HG03571 (cell line): Measurements from ENCODE around the gene NFS1.

ENCODE experiments used
- ATAC-seq: cut with Tn5 transposase; IDR thresholded peaks from one replicate; pipeline ENCODE4 v1.9.1; 2021; ENCODE audit not compliant: unreplicated experiment

NFS1 gene

DNA sequence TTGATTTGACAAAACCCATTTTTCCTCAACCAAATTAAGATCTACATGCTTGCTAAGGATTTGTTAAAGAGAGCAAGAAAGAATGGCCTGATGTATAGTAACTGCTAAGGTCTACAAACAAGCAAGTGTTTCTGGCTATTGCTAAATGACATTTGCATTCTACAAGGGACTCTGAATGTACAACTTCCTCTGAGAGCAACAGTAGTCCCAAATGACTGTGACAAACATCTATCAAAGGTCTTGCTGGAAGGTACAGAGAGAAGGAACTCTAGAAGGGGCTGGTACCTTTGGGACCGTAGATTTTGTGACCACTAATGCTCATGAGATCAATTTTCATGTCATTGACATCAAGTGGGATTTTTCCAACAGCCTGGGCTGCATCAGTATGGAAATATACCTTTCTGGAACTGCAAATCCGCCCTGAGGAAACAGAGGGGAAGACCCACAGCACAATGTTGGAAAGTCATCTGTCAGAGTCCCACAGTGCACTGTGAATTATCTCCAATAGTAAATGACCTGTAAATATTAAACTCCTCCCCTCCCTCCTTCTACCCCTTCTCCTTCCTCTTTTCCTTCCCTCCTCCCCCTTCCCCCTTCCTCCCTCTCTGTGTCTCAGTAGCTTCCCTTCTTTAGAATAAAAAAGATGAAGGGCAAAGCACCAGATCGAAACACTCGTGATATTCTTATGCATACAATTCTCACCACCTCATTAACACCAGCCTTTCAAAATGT is 18.5 kb downstream of the NFS1 start:
- no peak for ATAC-seq

DNA sequence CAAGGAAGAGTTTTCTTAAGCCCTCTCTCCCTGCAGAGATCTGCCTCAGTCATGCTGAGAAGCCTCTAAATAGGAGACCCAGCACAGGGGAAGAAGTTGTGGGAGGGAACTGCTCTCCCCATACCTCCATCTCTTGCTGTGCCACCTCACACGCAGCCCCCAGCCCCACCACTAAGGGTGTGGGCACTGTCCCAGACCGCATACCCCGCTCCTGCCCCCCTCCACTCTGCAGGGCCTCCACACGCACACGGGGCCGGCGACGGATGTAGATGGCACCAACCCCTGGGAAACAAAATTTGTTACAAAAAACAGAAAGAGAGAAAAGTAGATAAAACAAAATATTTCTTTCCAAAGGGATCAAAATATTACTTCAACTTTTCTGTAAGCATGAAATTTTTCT is 24.2 kb downstream of the NFS1 start:
- ATAC-seq = no peak

DNA sequence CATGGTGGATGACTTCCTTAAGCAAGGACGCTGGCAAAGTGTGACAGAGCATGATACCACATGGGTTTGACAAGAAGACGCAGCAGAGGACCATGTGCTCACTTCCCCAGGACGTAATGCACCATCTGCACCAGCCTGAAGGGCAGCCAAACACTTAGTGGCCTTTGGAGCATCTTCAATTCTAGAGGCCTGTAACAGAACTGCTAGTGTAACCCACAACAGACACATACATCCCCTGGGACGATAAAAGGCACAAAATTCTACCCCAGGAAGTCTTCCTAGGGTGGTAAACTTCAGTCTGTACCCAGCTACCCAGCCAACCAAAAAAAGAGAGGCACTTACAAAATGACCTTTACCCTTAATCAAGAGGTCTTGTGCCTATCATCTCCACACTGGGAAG is 25.3 kb downstream of the NFS1 start:
- no peak for ATAC-seq

DNA sequence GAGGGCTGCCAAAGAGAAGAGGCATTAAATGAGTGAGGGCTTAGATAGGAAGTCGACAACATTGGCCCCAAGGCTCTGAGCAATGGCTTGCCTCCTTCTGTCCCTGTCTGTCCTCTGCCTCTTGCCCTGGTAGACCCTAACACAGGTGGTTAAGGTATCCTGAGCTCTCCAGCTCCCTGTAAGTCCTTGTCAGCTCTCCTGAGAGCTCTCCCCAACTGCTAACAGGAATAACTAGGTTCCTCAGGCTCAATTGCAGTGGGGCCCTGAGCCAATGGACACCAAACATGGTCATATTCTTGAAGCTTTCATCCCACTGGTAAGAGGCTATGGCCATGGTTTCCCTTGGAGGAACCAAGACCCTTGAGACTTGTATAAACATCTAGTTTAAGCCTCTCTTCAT is 29.5 kb downstream of the NFS1 start:
- ATAC-seq = no peak

DNA sequence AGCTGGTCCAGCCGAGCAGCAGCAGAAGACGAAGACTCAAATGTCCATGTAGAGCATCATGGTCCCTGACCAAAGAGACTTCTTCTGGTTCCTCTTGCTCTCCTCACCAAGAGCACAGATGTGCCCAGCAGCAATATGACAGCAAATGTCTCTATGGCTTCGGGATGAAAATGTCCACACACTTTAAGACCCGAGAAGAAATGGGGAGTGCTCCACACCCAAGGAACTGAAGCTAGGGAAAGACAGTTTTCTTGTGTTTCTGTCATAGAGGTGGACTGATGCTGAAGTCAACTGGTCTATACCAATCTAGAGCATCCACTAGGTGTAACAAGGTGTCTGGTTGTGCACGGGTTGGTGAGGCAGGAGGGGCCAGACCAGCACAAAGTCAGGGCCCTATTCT is 29.9 kb downstream of the NFS1 start:
- no peak for ATAC-seq

DNA sequence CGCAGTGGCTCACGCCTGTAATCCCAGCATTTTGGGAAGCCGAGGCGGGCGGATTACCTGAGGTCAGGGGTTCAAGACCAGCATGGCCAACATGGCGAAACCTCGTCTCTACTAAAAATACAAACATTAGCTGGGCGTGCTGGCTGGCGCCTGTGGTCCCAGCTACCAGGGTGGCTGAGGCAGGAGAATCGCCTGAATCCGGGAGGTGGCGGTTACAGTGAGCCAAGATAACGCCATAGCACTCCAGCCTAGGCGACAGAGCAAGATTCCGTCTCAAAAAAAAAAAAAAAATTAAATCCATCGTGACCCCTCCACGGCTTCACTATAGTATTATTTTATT is 33.2 kb downstream of the NFS1 start:
- ATAC-seq = no peak

DNA sequence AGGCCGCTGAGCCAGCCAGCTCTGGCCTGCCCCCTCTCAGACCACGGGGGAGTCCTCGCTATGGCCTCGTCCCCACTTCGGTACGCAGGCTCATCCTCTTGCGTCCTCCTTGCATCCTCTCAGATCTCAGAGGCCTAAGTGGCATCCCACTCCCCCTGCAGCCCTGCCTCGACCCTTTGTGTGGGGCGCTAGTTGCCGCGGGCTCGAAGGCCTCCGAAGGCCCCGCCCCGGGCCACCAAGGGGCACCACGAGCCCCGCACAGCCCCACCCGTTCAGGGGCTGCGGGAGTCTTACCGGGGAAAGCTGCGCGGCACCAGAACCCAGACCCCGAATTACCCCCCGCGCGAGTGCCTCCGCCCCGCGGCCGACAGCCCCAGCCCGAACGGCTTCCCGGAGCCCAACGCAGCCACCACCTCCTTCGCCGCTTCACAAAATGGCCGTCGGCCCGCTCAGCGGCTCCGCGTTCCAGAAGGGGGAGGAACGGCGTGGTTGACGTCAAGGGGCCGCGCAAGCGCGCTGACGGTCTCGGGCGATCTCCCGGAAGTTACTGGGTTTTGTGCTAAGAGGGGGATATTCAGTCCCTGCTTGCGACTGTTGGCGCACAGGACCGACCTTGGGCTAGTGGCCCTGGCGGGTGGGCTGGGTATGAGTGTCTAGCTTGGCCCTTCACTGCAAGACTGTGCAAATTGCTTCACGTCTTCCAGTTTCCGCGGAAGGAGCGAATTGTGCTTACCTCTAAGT is 34.5 kb downstream of the NFS1 start, which contains the start of the genes CPNE1 and RBM12:
CPNE1 (minus strand) TSS at position 435 of the 741 bp plus-strand sequence. CDS start 31,977 bp downstream, outside the sequence.
RBM12 (minus strand) TSS at position 435 of the 741 bp plus-strand sequence. CDS start 9,578 bp downstream, outside the sequence.
- peak; percentile 76 for ATAC-seq

DNA sequence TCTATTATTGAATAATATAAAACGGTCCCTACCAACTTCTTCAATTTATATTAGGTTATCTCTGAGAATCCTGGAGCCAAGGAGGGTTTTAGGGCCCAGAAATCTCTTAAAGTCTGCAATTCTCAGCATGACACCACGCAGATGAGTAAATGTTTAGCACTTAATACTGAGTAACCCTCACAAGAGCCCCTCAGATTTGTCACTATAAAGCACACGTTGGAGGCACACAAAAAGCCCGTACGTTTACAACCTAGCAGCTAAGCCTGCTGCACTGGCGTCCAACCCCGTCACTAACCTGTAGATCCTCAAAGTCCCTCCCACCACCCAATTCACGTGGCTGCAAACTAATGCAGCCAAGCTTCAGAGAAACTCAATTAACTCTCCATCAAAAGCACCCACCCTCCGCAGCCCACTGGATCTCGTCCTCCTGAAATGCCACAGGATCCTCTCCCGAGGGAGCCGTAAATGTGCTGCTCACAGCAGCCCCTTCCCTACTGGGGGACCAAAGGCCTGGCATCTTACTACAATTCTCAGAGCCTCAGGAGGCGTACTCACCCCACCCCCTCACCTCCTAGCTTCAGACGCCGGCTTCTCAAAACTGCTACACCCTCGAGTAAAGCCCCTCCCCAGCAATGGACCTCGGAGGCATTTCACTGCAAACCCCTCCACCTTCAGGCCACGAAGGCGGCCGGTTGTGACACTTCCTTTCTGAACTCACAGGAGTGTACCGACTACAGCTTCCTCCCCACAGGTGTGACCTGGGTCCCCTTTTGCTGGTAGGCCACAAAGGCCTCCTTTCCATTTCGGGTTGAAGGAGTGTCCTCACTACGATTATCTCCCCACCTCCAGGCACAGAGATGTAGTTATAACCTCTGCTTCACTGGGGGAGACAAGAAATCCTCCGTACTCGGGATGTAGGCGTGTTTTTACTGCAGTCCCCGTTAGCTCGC is 35.4 kb downstream of the NFS1 start:
- ATAC-seq = peak; percentile 40

DNA sequence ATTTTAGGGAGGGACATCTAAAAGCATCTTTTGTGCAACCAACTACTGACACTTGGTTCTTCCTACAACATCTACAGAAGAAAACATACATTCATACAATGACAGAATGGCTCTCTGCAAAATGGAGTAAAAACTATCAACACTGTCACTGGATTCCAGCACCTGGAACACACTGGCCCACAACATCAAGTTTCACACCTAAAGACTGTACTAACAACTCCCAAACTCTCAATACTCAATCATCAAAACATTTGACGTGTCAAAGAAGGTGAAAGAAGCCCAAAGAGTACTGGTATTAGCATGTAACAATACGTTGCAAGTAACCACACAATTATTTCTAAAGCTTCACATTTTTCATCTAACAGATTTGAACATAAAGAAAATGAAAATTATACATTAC is 36.6 kb downstream of the NFS1 start:
- ATAC-seq = no peak

DNA sequence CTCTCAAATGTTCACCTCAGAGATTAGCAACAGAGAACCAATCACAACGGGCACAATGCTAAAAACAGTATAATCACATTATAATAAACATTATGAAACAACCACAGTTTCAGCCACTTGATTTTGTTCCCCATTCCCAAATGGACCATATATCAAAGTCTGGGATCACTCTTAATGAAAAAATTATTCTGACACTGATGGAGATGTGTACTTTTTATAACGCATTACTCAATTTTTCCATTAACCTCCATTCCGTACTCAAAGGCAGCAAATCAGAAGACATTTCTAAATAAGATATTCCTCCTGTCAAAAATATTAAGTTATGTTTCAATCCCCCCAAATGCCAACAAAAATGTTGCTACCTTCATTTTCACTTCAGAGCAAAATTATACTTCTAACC is 37.2 kb downstream of the NFS1 start:
- ATAC-seq = no peak

DNA sequence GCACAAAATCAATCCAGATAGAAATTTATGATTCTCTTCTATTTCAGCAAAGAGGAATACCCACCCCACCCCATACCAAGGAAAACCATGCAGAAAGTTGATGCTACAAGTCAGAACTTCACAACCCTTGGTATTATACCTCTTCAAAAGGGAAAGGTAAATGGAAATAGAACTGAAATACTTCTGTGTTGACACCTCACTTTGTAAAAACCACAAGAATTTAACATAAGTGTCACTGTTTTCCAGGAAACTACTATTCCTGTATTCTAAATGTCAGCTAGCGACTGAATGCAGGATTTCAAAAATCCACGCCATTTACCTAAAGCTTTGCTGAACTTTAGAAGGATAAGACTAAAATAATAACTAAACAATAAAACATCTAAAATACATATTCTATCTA is 38.1 kb downstream of the NFS1 start:
- ATAC-seq = no peak

DNA sequence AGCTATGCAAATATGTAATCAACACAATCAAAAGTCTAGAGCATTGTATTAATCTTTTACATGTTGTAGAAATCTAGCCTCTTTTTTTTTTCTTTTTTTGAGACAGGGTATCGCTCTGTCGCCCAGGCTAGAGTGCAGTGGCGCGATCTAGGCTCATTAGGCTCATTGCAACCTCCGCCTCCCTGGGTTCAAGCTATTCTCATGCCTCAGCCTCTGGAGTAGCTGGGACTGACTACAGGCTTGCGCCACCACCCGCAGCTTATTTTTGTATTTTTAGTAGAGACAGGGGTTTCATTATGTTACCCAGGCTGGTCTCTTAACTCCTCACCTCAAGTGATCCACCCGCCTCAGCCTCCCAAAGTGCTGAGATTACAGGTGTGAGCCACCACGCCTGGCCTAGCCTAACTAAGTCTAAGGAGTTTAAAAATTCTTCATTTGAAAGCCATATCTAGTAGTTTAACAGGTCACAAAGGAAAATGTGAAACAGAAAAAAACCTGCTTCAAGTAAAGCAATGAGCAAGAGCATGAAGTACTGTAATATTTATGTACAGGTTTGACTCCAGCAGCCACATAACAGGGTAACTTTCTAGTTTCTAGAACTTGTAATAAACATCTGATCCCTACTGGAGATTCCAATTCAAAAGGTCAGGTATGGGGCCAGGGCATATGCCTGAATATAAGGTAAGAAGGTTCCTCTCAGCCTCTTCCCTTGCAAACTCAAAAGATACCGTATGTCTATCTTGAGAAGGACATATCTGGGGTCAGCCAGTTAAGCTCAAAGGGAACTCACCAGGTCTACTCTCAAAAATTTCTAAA is 38.8 kb downstream of the NFS1 start:
- no peak for ATAC-seq

DNA sequence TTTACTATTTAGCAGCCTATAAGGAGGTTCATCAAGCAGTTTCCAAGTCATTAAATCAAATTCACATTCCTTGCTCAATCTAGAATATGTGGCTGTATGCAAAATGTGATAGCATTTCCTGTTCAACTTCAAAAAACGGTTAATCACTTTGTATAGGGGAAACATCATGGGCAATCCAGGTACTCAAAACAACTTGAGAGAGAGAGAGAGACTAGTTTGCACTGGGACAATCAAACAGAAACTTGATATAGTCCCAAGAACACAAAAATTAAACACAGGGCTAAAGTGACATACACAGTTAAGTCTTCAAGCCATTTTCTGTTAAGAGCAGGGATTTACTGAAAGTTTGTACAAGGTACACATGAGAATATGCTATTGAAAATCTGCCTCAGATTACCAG is 41.9 kb downstream of the NFS1 start:
- ATAC-seq = no peak

DNA sequence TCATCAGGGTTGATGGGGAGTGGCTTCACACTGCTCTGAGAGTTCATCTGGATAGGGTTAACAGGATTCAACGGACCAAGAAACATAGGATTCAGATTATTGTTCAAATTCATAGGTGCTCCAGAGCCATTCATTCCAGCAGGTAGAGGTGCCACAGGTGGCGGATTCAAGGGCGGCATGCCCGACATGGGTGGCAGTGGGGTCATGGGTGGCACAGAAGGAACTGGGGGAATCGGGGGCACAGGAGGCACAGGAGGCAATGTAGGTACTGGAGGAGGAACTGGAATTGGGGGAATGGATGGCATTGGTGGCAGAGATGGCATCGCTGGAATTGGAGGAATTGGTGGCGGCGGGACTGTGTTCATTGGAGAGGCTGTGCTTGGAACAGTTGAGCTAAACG is 44.7 kb downstream of the NFS1 start:
- ATAC-seq = no peak

DNA sequence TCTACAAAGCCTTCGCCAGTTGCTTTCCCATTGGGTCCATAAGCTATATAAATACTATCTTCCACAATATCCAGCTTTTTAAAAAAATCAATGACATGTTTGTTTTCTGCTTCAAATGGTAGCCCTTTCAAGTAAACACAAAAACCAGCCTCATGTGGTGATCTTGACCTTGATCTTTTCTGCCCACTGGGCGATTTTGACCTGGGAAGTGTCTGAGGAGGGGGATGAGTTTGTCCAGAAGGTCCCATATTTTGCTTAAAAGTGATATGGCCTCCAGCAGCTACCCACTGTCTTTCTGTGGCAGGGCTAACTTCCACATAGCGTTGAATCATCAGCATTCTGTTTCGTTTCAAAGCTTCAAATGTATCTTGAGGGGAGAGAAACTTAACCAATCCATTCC is 45.3 kb downstream of the NFS1 start:
- ATAC-seq = no peak

DNA sequence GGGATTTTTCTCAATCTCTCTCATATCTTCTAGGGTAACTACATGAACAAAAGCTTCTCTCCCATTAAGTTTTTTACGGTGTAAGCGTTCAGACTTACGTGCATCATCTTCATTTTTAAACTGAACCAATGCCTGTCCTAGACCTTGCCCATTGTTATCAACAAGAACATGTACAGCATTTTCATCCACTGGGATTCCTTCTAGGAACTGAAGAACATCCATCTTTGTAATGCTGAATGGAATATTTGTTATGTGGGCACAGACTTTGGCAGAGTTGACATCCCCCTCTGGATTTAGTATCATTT is 45.8 kb downstream of the NFS1 start:
- ATAC-seq = no peak

DNA sequence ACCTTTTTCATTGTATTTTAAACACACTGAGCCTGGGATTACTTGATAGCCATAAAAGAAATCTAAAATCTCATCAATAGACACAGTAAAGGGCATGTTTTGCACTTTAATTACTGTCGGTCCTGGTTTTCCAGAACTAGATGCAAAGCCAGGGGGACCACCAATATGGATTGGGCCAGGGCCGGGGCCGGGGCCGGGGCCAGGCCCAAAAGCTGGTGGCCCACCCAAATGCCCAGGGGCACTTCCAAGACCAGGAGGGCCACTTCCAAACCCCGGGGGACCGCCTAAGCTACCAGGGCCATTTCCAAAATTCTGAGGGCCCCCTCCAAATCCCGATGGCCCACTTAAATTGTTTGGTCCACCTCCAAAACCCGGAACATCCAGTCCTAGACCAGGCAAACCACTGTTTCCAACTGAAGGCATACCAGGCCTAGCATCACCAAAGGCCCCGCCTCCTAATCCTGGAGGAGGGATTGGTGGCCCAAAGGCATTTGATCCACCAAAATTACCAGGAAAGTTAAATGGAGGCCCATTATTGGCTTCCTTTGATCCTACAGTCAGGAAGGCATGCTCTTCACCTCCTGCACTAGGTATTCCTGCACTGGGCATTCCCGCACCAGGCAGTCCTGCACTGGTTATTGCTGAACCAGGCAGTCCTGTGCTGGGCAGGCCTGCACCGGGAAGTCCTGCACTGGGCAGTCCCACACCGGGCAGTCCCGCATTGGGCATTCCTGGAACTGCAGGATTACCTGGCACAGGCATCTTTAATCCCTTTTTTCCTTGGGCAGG is 46.3 kb downstream of the NFS1 start:
- ATAC-seq = no peak

DNA sequence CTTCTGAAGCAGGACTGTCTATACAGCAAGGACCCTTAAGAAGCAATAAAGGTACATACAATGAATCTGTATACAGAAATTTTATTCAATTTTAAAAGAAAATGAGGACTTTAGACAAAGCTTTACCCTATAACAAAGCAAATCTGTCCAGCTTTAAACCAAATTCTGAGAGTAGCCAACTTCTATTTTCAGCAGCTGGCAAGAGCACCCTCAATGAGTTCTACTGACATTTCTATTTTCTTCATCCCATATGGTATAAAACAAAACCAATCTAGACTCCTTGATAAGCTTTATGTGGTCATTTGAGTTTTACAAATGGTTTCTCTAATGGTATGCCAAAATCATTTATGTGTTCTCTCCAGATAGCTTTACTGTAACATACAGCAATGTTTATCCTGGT is 47.2 kb downstream of the NFS1 start:
- ATAC-seq = no peak

DNA sequence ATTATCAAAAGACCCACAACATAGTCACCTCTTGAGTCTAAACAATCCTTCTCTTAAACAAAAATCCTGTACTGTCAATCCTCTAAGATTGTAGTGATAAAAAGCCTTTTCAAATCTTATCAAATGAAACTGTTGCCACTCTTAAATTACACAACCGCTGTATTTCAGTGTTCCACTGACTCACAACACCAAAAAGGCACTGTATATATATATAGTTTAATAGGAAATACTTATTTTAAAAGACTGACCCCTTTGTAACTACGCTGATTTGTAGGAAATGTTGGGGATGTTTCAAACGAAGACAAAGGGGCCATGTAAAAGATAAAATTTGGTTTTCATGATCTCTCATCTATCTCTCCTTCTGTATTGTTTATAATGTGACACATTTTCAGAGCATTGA is 48.5 kb downstream of the NFS1 start:
- ATAC-seq = no peak

DNA sequence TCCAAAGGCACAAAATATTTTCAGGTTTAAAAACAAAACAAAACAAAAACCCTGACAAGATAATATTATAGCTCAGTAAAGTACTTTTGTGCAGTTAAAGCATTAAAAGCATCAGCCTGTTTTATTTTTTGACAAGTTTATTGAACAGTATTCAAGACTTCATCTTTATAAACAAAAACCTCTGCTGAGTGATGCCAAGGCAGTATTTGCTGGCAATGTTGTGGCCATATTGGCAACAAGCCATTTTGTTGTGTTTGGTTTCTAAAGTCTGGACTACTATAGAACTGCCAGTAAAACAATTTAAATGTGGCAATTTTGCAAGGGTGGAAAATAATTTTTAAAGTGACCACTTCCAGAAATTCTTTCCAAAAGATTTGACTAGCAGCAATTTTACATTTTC is 50.3 kb downstream of the NFS1 start:
- no peak for ATAC-seq
